CD4-positive, alpha-beta T cell treated with Interleukin-17A for 1 hour (primary cell): ENCODE data around the gene CSH1.
"Not testable (repeated sequence)": the region's sequence is repeated elsewhere in the genome, so short reads cannot be mapped to it uniquely, and the experiment has no call there.

Experiments
- DNase-seq: peaks from one replicate; pipeline ENCODE4 v3.0.0-alpha.2; 2020

CSH1 gene

DNA sequence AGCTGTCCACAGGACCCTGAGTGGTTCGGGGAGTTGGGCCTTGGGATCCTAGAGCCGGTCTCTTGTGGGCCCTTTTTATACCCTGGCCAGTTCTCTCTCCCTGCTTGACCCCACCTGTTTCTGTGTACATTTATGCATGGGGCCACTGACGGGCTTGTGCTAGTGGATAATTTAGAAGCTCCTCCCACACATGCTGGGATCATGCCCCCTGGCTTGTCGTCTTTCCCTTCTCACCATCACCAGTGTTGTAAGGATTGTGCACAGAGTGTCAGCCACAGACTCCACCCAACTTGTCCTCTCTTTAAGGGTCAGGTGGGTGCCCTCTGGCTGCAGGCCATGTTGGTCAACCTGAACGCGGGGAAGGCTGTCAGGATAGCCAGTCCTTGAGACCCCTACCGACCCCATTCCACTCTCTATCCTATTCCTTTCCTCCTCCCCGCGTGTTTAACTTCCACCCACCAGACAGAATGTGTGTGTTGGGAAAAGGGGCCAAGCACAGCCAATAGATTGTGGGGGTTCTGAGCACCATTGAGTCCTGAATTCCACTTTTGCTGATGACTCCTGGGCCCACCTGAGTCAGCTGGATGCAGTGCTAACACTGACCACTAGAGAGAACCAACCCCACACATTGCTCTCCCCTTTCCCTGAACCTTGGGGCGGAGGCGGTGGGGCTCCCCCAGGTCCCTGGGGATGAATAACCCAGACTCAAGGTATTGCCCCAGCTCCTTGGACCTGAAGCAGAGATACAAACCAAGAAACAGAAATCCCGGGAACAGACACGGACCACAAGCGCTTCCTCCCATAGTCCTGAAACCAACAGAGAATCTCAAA lies at the start of gene CSH1:
CSH1 (minus strand) TSS at position 51 of the 831 bp plus-strand sequence. CDS start 63 bp downstream, outside the sequence.
- DNase-seq = not testable (repeated sequence)

DNA sequence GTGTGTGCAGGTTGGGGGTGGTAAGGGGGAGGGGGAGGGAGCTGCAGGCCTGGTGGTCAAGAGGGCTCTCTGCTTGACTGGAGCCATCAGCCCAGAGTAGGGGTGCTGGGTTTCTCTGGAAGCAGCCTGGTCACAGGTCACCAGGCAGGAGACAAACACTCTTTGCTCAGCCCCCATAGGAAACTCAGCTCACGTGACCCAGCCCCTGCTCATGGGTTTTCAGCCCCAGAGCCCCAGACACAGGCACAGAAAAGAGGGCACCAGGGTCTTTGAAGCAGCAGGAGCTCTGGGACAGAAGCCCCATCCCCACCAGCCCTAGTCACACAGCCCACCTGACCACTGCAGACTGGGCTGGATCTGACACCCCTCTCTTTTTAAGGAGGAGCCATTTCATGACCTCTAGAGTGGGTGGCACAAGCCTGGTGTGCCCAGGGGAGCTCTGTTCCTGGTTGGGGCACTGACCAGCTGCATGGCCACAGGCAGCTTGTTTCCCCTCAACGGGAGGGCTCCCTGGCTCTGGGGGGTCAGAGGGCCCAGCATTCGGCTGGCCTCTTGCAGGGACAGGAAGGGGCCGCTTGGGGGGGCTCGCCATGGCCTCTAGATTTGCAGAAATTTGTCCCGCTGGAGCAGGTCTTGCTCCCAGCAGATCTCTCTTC lies 49.5 kb upstream of the CSH1 start:
- DNase-seq = no peak

DNA sequence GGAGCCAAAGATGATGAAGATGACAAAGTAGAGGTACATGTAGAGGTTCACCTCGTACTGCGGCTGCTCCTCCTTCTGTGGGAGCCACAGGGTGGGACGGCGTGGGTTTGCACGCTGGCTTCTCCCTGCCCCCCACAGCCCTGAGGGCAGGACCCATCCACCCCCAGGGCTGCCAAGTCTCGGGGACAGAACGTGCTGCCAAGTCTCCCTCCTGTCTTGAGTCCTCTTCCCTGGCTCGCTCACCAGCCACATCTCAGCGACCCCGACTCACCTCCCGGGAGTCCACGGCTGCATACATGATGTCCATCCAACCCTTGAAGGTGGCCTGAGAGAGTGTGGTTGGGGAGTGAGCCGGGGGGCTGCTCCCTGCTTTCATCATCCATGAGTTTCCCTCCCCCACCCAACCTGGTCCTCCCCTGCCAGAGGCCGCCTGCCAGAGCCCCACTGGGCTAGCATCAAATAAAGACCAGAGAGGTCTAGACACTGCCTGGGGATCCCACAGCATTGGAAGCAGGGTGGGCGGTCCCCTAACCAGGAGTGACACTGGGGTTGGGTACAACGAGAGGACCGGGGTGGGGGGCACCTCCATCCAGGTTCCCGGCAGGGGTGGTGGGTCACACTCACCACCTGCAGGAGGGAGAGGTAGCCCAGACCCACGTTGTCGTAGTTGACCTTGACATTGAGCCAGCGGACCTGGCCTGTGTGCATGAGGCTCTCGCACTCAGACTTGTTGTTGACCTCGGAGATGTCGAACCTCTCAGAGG lies 48.5 kb upstream of the CSH1 start:
- DNase-seq = no peak

DNA sequence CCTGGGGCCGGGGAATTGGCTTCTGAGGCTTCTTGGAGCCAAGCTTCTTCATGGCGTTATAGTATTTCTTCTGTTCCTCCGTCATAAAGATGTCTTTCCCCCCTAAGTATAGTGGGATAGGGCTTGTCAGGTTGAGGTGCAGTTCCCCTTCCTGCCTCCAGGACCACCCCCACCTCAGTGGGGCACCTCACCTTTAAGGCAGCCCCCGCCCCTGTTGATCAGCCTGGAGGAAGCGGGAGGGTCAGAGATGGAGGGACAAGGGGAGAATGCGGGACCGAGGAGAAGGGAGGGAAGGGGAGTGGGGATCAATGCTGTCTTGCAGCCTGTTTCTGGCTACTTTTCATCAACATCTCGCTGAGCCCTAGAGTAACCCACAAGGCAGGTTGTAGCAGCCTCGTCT lies 47.4 kb upstream of the CSH1 start:
- no peak for DNase-seq

DNA sequence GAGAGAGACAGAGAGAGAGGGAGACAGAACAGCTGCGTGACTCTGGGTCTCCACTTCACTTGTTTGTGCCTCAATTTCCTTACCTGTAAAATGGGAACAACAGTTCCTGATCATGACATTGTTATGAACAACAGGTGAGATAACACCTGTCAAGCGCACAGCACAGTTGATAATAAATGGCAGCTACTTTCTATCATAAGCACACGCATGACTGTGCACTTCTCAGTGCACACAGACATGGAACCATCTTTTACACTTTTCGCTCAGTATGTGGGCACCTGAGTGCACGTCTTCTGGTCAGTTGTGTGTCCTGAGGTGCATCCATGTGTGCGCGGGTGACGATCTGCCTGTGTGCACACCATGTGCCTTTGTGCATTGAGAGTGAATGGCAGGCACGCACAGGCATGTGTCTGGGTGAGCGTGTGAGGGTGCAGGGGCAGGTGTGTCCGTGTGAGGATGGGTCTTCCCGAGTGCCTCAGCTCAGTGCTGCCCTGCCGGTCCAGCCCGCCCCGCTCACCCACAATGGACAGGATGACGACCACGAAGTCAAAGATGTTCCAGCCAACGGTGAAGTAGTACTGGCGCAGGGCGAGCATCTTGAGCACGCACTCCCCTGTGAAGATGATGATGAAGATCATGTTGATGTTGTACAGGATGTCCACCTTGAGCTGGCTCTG lies 46.1 kb upstream of the CSH1 start:
- DNase-seq = no peak

DNA sequence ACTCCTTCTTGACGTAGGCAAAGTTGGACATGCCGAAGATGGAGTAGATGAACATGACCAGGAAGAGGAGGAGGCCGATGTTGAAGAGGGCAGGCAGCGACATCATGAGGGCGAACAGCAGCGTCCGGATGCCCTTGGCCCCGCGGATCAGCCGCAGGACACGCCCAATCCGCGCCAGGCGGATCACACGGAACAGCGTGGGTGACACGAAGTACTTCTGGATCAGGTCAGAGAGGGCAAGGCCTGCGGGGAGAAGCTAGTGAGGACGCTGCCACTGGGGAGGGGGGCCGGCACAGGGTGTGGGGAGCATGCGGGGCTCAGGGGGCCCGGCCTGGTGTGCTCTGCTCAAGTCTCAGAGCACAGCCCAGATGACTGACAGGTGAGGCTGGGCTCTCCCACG lies 45.4 kb upstream of the CSH1 start:
- DNase-seq = no peak

DNA sequence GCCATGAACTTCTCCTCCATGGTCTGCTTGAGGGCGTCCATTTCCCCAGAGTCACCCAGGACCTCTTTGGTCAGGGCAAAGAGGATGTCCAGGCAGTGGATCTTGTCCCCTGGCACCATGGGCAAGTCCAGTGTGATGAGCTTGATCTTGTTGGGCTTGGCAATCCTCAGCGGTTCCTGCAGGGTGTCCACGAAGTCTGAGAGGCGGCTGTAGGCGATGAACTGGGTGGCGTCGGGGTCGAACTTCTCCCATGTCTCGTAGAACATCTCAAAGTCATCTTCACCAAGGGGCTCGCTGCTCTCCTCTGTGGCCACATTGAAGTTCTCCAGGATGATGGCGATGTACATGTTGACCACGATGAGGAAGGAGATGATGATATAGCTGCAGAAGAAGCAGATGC lies 44.8 kb upstream of the CSH1 start:
- DNase-seq = no peak

DNA sequence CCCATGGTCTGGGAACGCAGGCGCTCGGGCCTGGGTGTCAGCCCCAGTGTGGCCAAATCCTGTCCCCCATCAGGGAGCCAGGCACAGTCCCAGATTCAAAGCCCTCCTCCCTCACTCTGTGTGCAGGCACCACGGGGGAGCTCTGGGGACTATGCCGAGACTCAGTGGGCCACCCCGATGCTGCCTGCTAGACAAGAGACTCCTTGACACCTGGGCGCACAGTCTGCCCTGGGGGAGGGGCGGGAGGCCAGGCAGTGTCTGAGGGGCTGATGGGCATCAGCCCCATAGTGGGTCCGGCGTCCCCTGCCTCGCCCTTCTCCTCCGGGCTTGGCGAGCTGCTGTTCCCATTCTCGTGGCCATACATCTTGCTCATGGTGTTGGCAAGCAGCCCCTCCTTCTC lies 44.2 kb upstream of the CSH1 start:
- no peak for DNase-seq

DNA sequence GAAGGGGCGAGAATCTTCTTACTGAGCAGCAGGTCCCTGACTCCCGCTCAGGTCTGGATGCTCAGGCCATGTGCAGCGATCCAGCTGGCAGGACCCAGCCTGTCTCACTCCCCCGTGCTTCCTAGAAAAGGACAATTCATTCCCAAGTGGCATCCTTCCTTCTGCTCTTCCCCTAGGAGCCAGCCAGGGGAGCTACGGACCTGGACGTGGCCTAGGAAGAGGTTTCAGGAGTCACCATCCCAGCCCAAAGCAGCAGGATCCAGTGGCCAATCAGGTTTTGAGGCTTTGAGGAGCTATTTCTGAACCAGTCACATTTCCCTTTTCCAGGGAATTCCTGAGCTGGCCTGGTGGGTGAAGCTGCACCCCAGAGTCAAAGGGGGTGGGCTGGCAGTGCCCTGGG lies 43.5 kb upstream of the CSH1 start:
- DNase-seq = no peak

DNA sequence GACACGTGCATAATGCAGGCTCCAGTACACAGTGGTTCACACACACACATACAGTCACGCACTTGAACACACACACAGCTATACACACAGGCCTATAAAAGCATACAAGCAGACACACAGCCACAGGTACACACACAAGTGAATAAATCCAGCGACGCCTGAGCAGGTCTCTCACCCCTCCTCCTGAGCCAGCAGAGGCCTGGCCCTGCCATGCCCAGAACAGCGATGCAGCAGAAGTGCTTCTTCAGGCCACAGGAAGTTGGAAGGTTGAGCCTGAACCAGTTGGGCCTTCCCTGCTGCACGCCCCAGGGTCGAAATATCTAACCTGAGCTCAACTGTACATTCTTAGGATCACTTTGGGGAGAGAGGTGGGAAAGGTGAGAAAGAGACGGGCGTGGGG lies 43.0 kb upstream of the CSH1 start:
- DNase-seq = no peak

DNA sequence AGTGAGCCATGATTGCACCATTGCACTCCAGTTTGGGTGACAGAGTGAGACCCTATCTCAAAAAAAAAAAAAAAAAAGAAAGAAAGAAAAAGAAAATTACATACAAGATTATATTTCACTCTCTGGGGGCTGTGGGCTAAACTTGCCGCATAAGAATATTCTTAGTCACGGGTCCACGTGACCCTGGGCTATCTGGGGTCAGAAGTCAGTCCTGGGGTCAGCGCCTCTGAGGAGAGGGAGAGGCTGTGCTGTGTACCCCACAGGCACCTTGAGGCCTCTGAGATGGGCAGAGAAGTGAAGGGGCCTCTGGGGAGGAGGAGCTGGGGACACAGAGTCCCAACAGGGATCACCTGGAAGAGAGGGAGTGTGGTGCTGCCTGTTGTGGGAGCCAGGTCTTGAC lies 41.5 kb upstream of the CSH1 start:
- DNase-seq = no peak

DNA sequence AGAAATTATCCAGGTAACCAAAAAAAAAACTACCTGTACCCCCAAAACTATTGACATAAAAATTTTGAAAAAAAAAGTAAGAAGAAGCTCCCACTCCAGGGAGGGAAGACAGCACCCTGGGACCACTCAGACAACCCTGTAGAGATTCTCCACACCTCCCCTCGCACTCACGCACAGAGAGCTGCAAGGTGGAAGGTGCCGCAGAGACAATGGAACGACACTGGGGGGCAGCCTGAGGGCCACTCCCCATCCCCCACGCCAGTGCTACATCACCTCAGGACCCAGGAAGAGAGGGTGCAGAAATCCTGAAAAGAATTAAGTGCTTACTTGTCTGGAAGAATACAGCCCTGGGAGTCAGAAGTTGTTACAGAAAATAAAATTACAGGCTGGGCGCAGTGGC lies 40.9 kb upstream of the CSH1 start:
- DNase-seq = no peak

DNA sequence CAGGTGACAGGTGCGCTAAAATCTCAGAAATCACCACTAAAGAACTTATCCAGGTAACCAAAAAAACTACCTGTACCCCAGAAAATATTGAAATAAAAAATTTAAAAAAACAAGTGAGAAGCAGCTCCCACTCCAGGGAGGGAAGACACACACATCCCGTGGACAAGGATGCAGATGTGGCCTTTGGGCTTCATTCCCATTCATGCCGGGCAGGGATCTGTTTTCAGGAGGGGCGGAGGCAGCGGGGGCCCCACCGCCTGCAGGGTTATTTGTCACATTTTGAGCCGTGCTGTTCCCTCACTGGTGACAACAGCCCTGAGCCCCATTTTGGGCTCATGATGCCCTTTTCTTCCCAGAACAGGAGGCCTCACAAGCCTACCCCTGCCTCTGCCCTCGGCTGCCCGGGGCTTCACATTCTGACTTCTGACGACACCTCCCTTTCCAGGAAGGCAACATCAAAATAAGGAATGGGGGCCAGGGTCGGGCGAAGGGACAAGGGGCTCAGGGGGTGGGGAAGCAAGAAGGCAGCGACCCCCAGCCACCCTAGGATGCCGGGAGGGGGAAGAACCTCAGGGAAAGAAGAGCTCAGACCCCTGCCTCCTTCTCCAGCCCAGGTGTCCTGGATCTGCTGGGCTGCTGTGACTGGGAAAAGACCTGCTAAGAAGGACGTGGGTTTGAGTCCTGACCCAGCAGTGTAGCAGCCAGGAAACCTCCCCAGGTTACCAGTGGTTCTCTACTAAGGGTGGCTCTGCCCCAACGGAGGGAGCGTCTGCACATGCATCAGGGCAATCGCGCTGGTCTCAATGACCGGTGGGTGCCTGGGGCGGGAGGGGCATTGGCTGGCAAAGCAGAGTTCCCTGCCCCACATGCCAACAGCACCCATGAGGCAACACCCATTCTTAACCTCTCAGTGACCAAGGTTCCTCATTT lies 38.1 kb upstream of the CSH1 start:
- no peak for DNase-seq

DNA sequence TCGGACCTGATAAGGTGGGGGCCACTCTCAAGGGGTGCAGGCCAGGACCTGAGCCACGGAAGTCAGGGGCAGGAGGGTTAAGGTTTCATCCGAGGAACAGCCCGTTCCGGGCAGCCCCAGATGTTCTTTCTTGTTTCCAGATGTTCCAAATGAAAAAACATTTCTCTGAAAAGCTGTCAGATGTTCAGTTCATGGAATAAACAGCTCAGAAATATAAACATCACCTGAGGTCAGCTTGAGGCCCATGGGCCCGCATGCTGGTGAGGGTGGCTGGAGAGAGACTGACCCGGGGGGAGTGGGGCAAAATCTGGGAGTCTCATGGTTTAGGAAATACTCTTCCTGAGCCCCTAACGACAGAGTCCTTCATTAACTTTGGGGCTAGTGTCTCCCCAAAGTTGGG lies 37.2 kb upstream of the CSH1 start:
- DNase-seq = no peak

DNA sequence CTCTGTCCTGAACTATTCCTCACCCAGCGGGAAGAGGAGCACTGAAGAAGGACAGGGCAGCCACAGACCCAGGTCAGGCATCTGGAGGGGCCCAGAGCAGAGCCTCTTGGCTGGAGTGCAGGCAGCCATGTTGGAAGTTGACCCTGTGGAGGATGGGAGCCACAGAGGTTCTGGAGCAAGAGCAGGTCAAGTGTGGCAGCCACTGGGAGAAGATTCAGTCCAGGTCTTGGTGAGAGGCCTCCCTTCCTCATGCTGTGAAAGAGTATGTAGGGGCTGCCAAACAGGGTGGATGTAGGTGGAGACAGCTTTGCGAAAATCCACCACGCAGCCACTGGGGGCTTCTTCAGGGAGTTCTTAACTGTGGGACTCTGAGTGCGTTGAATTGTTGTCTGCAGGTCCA lies 36.3 kb upstream of the CSH1 start:
- no peak for DNase-seq

DNA sequence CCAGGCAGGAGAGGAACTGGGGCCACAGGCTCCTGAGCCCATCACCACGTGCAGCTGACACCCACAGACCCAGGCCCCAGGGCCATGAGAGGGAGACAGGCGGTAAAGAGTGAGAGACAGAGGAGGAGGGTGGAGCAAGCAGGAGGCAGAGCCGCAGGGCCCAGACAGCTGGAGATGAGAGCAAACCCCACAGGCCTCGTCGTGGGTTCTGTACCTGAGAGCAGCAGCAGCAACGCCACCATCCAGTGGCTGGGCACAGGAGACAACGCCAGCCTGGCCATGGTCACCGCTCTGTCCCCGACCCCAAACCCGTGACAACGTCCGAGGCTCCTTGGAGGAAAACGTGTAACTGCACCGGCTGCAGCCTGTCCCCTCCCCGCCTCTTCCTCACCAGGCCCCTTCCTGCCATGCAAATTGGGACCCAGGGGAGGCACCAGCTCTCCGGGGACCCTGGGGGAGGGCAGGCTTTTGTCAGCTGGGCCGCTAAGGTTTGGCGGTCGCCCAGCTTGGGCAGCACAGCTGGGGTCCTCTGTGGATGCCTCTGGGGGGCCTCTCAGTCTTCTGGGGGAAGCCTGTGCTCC lies 35.7 kb upstream of the CSH1 start, which contains the start of gene CD79B:
CD79B (minus strand) TSS at position 351 of the 581 bp plus-strand sequence; CDS start at position 281, 70 bp downstream.
- DNase-seq = peak; percentile 26

DNA sequence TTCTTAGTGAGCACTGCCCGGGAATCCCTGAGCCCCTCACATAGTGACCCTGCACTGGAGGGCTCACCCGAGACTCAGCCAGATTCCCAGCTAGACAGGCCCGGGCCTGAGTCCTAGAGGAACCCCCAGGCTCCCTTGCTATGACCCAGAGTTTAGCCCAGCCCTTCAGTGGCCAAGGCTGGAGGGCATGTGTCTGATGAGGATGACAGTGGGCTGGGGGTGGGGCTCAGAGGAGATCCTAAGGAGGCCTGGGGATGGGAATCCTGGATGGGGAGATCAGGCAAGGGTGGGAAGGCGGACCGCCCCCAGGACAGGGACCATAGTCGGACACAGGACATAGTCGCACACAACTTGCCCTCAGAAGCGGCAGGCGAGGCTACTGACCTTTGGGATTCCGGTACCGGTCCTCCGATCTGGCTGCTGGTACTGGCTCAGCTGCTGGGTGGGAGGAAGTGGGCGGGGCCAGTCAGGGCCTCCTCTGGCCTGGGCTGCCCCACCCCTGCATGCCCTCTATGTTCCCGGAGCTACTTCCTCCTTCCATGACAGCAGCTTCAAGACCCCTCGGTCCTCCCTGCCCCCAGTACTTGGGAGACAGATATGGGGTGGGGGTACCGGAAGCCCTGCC lies 34.7 kb upstream of the CSH1 start:
- peak; percentile 70 for DNase-seq

DNA sequence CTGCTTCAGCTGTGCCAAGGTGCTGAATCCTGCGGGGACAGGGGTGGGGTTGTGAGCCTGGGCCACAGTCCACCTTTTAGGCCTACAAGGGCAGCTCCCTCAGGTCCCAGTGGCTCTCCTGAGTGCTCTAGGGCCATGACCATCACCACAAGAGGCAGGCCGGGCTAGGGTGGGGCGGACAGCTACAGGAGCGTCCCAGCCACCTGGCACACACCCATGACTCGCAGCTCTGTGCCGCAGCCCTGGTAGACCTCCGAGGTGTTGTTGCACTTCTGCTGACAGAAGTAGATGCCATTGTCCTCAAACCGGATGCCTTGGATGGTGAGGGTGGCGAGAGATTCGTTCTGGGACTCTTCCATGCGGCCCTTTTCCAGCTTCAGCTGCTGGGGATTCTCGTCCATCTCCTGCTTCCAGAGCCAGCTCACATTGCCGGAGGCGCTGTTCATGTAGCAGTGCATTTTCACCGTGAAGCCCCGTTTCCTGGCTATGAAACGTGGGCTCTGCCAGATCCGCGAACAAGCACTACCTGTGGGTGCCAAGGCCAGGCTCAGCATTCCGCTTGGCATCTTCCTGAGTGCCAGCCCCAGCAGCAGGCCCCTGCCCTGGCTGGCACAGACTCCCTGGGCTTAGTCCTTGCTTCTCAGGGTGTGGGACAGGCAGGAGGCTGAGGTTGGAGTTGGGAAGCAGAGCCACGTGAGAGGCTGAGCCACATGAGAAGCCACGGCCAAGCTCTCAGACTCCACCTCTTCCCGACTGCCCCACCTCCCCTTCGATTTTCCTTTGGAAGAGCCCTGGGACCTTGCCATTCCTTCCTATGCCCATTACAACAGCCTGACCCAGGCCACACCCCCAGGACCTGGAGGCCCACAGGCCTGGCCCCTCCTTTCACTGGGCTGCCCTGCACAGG lies 33.7 kb upstream of the CSH1 start:
- no peak for DNase-seq

DNA sequence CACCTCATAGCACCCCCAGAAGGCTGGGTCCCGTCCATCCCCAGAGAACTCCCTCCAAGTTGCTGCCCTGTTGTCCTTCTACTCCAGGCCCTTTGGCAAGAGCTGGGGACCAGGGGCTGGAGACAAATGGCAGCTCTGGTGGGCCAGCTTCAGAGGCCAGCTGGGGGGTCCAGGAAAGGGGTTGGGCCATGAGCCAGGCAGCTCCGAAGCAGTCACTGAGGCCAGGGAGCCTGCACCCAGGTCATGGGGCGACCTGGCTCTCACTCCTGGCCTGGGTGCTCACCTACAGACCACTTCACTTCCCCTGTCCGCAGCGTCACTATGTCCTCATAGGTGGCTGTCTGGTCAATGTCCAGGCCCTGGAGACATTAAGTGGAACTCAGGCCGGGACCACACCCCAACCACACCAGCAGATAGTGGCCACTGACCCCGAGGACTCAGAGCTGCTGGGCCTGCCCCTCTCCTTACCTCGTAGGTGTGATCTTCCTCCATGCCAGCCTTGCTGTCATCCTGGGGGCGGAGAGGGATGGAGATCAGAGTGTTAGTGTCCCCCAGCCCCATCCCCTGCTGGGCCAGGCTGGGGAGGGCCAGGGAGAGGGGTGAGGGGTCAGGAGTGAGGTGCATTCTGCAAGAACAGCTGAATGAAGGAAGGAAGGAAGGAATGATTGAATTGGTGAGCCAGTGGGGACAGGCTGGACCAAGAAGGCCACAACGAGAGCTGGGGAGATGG lies 32.8 kb upstream of the CSH1 start:
- no peak for DNase-seq
